WTC11 (cell line): ENCODE data around the gene REPIN1. TPM values are rescaled to one million over a fixed set of nuclear protein-coding genes. Genes with fewer than 3 reads are reported as not detected.

Experiments used
- ATAC-seq: fragments of 200-7000 bp; cut with Tn5 transposase; 2 replicates; pipeline ENCODE4 v1.10.0; 2021; ENCODE audit warnings: mild to moderate bottlenecking, moderate library complexity
- CTCF ChIA-PET: fragments of 300-600 bp; sonication (Branson Sonifier 250); formaldehyde crosslinking; loops from one replicate; lab custom pipeline; 2021; ENCODE audit warnings: antibody characterized with exemption; lab: Charles Lee
- POLR2A ChIA-PET: fragments of 350-600 bp; sonication (Branson Sonifier 250); formaldehyde crosslinking; loops from one replicate; lab custom pipeline; 2021; ENCODE audit warnings: antibody characterized with exemption; lab: Charles Lee
- DNase-seq: peaks from one replicate; pipeline ENCODE4 v3.0.0; 2021; ENCODE audit warnings: low spot score
- H3K27ac Mint-ChIP-seq: 2 replicates; pipeline ENCODE4 v1.8.0; 2021; ENCODE audit warnings: mixed read lengths
- H3K27me3 Mint-ChIP-seq: 2 replicates; pipeline ENCODE4 v1.8.0; 2021; ENCODE audit warnings: low read depth, mild to moderate bottlenecking, moderate library complexity, mixed read lengths
- H3K36me3 Mint-ChIP-seq: 2 replicates; pipeline ENCODE4 v1.8.0; 2021; ENCODE audit warnings: mixed read lengths
- H3K4me1 Mint-ChIP-seq: 2 replicates; pipeline ENCODE4 v1.8.0; 2022; ENCODE audit warnings: mixed read lengths
- H3K4me3 Mint-ChIP-seq: 2 replicates; pipeline ENCODE4 v1.8.0; 2021; ENCODE audit warnings: mild to moderate bottlenecking, moderate library complexity, mixed read lengths
- H3K9me3 Mint-ChIP-seq: 2 replicates; pipeline ENCODE4 v1.8.0; 2021; ENCODE audit warnings: mixed read lengths
- CREM ChIP-seq: sonication (generic); formaldehyde crosslinking; IDR thresholded peaks from 2 replicates; pipeline ENCODE4 v1.8.1; 2022; ENCODE audit warnings: mild to moderate bottlenecking, missing genetic modification reagents, moderate library complexity
- ESRRA ChIP-seq: sonication (generic); formaldehyde crosslinking; IDR thresholded peaks from 2 replicates; pipeline ENCODE4 v1.8.1; 2022; ENCODE audit warnings: mild to moderate bottlenecking, missing genetic modification reagents, borderline replicate concordance
- ETV6 ChIP-seq: sonication (generic); formaldehyde crosslinking; IDR thresholded peaks from 2 replicates; pipeline ENCODE4 v1.8.1; 2022; ENCODE audit warnings: mild to moderate bottlenecking, missing genetic modification reagents
- FOXK1 ChIP-seq: sonication (generic); formaldehyde crosslinking; IDR thresholded peaks from 2 replicates; pipeline ENCODE4 v1.8.0; 2022; ENCODE audit warnings: mild to moderate bottlenecking, moderate library complexity, missing genetic modification reagents
- FOXP1 ChIP-seq: sonication (generic); formaldehyde crosslinking; IDR thresholded peaks from 2 replicates; pipeline ENCODE4 v1.8.0; 2022; ENCODE audit warnings: missing genetic modification reagents, mild to moderate bottlenecking, moderate library complexity, borderline replicate concordance
- GTF2I ChIP-seq: fragments of 250-450 bp; sonication (Bioruptor Pico); conservative IDR thresholded peaks from 2 replicates; pipeline ENCODE4 v1.4.0; 2021; ENCODE audit warnings: mild to moderate bottlenecking
- JAZF1 ChIP-seq: fragments of 250-450 bp; sonication (Bioruptor Pico); IDR thresholded peaks from 2 replicates; pipeline ENCODE4 v1.9.0; 2021; ENCODE audit warnings: moderate library complexity, mild to moderate bottlenecking, inconsistent platforms
- KAT7 ChIP-seq: sonication (generic); formaldehyde crosslinking; IDR thresholded peaks from 2 replicates; pipeline ENCODE4 v1.8.1; 2023; ENCODE audit warnings: missing genetic modification reagents, mild to moderate bottlenecking, borderline replicate concordance
- MXD4 ChIP-seq: fragments of 250-450 bp; sonication (Bioruptor Pico); IDR thresholded peaks from 2 replicates; pipeline ENCODE4 v1.8.0; 2021; ENCODE audit warnings: mild to moderate bottlenecking, moderate library complexity, borderline replicate concordance
- PRRX2 ChIP-seq: fragments of 250-450 bp; sonication (Bioruptor Pico); IDR thresholded peaks from 2 replicates; pipeline ENCODE4 v1.8.0; 2021; ENCODE audit warnings: mild to moderate bottlenecking
- SMAD3 ChIP-seq: sonication (generic); formaldehyde crosslinking; IDR thresholded peaks from 2 replicates; pipeline ENCODE4 v1.8.0; 2022; ENCODE audit warnings: missing genetic modification reagents, mild to moderate bottlenecking, borderline replicate concordance
- SP1 ChIP-seq: sonication (generic); formaldehyde crosslinking; conservative IDR thresholded peaks from 2 replicates; pipeline ENCODE4 v1.8.1; 2022; ENCODE audit warnings: missing genetic modification reagents
- ZNF138 ChIP-seq: sonication (generic); formaldehyde crosslinking; conservative IDR thresholded peaks from 2 replicates; pipeline ENCODE4 v1.8.1; 2022; ENCODE audit warnings: mild to moderate bottlenecking, moderate library complexity, missing genetic modification reagents
- ZNF263 ChIP-seq: sonication (generic); formaldehyde crosslinking; IDR thresholded peaks from 2 replicates; pipeline ENCODE4 v1.8.1; 2022; ENCODE audit warnings: low read depth, mild to moderate bottlenecking, moderate library complexity, missing genetic modification reagents
- total RNA-seq: library from RNA; stranded (reverse); gene quantifications from 3 replicates; pipeline ENCODE4 v1.2.3, GENCODE V29; 2021
- TF ChIP-seq, protein P1 (sequence below): sonication (generic); formaldehyde crosslinking; conservative IDR thresholded peaks from 2 replicates; pipeline ENCODE4 v1.8.1; 2022; ENCODE audit warnings: mild to moderate bottlenecking, missing genetic modification reagents
- TF ChIP-seq, protein P2 (sequence below): sonication (generic); formaldehyde crosslinking; IDR thresholded peaks from 2 replicates; pipeline ENCODE4 v1.8.0; 2022; ENCODE audit warnings: mild to moderate bottlenecking, missing genetic modification reagents
- TF ChIP-seq, protein P3 (sequence below): sonication (generic); formaldehyde crosslinking; conservative IDR thresholded peaks from 2 replicates; pipeline ENCODE4 v1.8.1; 2023; ENCODE audit warnings: mild to moderate bottlenecking, low read depth, missing genetic modification reagents, moderate library complexity
- TF ChIP-seq, protein P4 (sequence below): sonication (generic); formaldehyde crosslinking; IDR thresholded peaks from 2 replicates; pipeline ENCODE4 v1.8.1; 2022; ENCODE audit warnings: low read depth, missing genetic modification reagents, borderline replicate concordance
- TF ChIP-seq, protein P5 (sequence below): sonication (generic); formaldehyde crosslinking; IDR thresholded peaks from 2 replicates; pipeline ENCODE4 v1.8.1; 2022; ENCODE audit warnings: low read depth, mild to moderate bottlenecking, moderate library complexity, missing genetic modification reagents, borderline replicate concordance
- TF ChIP-seq, protein P6 (sequence below): fragments of 250-450 bp; sonication (Bioruptor Pico); IDR thresholded peaks from 2 replicates; pipeline ENCODE4 v2.1.2; 2022; ENCODE audit warnings: mild to moderate bottlenecking, moderate library complexity
- TF ChIP-seq, protein P7 (sequence below): sonication (generic); formaldehyde crosslinking; IDR thresholded peaks from 2 replicates; pipeline ENCODE4 v1.8.1; 2023; ENCODE audit warnings: mild to moderate bottlenecking, moderate library complexity, missing genetic modification reagents
- TF ChIP-seq, protein P8 (sequence below): sonication (generic); formaldehyde crosslinking; IDR thresholded peaks from 2 replicates; pipeline ENCODE4 v1.8.0; 2022; ENCODE audit warnings: mild to moderate bottlenecking, missing genetic modification reagents

The REPIN1 gene
- total RNA-seq, 1 experiment from 2014 or later: 130 TPM

DNA sequence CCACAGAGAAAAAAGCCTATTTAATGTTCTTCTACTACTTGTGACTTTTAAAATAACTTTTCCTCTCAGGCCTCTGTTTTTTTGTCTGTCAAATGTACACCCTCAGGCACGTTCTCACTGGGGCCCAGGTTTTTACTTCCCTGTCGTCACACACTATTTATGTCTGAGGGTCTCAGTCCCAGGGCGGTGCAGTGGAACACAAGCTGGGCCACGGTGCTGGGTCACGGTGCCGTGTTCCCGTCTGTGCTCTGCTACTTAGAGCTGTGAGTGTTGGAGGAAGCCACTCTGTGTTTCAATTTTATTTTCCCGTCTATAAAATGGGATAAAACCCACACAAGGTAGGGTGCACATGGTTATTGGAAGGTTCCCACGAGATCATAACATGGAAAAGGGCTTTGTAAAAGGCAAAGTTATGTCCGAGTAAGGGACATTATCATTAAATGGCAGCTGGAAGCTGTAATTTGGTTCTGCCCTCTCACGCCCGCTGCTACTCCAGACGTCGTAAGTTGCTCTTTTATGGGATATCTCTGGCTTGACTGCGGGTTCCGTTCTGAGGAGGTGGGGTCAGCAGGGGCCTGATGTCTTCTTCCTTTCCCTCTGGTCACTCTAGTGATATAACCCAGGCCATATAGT lies 35.7 kb downstream of the REPIN1 start (continued):
- TF ChIP-seq JAZF1 (CRISPR knock-in tag): no peak
- TF ChIP-seq CREM (CRISPR knock-in tag): no peak
- TF ChIP-seq, protein P1, sequence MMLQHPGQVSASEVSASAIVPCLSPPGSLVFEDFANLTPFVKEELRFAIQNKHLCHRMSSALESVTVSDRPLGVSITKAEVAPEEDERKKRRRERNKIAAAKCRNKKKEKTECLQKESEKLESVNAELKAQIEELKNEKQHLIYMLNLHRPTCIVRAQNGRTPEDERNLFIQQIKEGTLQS (CRISPR knock-in tag): no peak
- TF ChIP-seq MXD4 (CRISPR knock-in tag): no peak
- no peak for TF ChIP-seq PRRX2
- TF ChIP-seq GTF2I (CRISPR knock-in tag): no peak
- TF ChIP-seq ZNF138 (CRISPR knock-in tag): no peak
- TF ChIP-seq, protein P2, sequence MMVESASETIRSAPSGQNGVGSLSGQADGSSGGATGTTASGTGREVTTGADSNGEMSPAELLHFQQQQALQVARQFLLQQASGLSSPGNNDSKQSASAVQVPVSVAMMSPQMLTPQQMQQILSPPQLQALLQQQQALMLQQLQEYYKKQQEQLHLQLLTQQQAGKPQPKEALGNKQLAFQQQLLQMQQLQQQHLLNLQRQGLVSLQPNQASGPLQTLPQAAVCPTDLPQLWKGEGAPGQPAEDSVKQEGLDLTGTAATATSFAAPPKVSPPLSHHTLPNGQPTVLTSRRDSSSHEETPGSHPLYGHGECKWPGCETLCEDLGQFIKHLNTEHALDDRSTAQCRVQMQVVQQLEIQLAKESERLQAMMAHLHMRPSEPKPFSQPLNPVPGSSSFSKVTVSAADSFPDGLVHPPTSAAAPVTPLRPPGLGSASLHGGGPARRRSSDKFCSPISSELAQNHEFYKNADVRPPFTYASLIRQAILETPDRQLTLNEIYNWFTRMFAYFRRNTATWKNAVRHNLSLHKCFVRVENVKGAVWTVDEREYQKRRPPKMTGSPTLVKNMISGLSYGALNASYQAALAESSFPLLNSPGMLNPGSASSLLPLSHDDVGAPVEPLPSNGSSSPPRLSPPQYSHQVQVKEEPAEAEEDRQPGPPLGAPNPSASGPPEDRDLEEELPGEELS (CRISPR knock-in tag): no peak

DNA sequence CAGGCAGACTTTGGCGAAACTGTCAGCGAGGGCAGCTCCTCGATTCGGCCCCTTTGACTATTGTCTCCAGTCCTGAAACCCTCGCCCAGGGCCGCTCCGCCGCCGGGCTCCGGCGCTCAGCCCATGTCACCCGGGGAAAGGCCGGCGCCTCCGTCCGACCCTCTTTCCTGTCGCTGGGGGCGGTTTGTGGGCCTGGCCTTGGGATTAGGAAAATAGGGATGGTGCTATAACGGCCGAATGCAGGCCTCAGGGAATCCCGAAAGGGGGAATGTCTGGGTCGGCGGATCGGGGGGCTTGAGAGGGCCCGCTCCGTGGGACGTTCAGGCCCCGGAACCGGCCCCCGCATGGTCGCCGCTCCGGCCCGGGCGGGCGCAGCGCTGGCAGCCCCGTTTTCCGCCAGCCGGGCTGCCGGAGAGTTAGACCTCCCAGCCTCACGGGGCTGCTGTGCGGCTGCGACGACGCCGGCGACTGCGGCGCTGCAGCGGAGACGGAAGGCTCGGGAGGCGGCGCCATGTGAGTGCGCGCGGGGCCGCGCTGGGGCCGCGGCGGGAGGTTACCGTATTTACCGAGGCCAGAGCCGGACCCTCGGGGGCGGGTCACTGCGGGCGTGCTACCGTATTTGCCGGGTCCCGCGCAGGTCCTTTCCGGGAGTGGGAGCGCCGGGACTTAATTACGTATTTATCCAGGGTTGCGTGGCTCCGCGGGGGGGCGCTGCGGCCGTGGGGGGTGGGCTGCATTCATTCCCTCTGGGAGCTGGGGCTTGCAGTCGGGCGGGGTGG lies 36.4 kb downstream of the REPIN1 start:
- H3K9me3 Mint-ChIP-seq: no peaks in the 10 kb centered on the region
- H3K36me3 Mint-ChIP-seq: no peaks in the 10 kb centered on the region; the same call in none of the 2 replicates
- peak overlapping the region; percentile 99 for H3K27ac Mint-ChIP-seq
- peak overlapping the region; percentile 76 for H3K4me3 Mint-ChIP-seq
- peaks cover 65% of the 10 kb centered on the region for H3K4me1 Mint-ChIP-seq
- ATAC-seq (peak; percentile 21), DNase-seq (peak; percentile 80)
- H3K27me3 Mint-ChIP-seq: no peaks in the 10 kb centered on the region
- ChIA-PET POLR2A (interaction anchor here (0.8 to 6.5 kb wide), 9 partner anchors 20 to 75 kb away, joined by 3 to 50 read pairs (median 5); partner anchors contain the start of gene REPIN1), CTCF (interaction anchor here (0.7 to 4.5 kb wide), 8 partner anchors 20 to 964 kb away, joined by 3 to 33 read pairs (median 4); partner anchors contain the start of gene REPIN1)
- TF ChIP-seq ESRRA (CRISPR knock-in tag) (peak; percentile 29; the same call in 1 of the 2 replicates), ETV6 (CRISPR knock-in tag) (peak; percentile 85), FOXK1 (CRISPR knock-in tag) (peak; percentile 59; the same call in 1 of the 2 replicates), ZNF263 (CRISPR knock-in tag) (peak; percentile 42; the same call in 1 of the 2 replicates), SMAD3 (CRISPR knock-in tag) (0 out of 2 replicates have a peak, but pooled peaks have one; percentile 14), CREM (CRISPR knock-in tag) (peak; percentile 76; the same call in 1 of the 2 replicates), KAT7 (CRISPR knock-in tag) (0 out of 2 replicates have a peak, but pooled peaks have one; percentile 48), FOXP1 (CRISPR knock-in tag) (peak; percentile 88), SP1 (CRISPR knock-in tag) (peak; percentile 41)
- TF ChIP-seq, protein P3, sequence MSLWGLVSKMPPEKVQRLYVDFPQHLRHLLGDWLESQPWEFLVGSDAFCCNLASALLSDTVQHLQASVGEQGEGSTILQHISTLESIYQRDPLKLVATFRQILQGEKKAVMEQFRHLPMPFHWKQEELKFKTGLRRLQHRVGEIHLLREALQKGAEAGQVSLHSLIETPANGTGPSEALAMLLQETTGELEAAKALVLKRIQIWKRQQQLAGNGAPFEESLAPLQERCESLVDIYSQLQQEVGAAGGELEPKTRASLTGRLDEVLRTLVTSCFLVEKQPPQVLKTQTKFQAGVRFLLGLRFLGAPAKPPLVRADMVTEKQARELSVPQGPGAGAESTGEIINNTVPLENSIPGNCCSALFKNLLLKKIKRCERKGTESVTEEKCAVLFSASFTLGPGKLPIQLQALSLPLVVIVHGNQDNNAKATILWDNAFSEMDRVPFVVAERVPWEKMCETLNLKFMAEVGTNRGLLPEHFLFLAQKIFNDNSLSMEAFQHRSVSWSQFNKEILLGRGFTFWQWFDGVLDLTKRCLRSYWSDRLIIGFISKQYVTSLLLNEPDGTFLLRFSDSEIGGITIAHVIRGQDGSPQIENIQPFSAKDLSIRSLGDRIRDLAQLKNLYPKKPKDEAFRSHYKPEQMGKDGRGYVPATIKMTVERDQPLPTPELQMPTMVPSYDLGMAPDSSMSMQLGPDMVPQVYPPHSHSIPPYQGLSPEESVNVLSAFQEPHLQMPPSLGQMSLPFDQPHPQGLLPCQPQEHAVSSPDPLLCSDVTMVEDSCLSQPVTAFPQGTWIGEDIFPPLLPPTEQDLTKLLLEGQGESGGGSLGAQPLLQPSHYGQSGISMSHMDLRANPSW (CRISPR knock-in tag): no peak
- TF ChIP-seq, protein P4, sequence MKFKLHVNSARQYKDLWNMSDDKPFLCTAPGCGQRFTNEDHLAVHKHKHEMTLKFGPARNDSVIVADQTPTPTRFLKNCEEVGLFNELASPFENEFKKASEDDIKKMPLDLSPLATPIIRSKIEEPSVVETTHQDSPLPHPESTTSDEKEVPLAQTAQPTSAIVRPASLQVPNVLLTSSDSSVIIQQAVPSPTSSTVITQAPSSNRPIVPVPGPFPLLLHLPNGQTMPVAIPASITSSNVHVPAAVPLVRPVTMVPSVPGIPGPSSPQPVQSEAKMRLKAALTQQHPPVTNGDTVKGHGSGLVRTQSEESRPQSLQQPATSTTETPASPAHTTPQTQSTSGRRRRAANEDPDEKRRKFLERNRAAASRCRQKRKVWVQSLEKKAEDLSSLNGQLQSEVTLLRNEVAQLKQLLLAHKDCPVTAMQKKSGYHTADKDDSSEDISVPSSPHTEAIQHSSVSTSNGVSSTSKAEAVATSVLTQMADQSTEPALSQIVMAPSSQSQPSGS (CRISPR knock-in tag): no peak
- TF ChIP-seq, protein P5, sequence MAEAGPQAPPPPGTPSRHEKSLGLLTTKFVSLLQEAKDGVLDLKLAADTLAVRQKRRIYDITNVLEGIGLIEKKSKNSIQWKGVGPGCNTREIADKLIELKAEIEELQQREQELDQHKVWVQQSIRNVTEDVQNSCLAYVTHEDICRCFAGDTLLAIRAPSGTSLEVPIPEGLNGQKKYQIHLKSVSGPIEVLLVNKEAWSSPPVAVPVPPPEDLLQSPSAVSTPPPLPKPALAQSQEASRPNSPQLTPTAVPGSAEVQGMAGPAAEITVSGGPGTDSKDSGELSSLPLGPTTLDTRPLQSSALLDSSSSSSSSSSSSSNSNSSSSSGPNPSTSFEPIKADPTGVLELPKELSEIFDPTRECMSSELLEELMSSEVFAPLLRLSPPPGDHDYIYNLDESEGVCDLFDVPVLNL: peak; percentile 64; the same call in 1 of the 2 replicates
- TF ChIP-seq, protein P6, sequence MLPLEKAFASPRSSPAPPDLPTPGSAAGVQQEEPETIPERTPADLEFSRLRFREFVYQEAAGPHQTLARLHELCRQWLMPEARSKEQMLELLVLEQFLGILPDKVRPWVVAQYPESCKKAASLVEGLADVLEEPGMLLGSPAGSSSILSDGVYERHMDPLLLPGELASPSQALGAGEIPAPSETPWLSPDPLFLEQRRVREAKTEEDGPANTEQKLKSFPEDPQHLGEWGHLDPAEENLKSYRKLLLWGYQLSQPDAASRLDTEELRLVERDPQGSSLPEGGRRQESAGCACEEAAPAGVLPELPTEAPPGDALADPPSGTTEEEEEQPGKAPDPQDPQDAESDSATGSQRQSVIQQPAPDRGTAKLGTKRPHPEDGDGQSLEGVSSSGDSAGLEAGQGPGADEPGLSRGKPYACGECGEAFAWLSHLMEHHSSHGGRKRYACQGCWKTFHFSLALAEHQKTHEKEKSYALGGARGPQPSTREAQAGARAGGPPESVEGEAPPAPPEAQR: no peak
- TF ChIP-seq, protein P7, sequence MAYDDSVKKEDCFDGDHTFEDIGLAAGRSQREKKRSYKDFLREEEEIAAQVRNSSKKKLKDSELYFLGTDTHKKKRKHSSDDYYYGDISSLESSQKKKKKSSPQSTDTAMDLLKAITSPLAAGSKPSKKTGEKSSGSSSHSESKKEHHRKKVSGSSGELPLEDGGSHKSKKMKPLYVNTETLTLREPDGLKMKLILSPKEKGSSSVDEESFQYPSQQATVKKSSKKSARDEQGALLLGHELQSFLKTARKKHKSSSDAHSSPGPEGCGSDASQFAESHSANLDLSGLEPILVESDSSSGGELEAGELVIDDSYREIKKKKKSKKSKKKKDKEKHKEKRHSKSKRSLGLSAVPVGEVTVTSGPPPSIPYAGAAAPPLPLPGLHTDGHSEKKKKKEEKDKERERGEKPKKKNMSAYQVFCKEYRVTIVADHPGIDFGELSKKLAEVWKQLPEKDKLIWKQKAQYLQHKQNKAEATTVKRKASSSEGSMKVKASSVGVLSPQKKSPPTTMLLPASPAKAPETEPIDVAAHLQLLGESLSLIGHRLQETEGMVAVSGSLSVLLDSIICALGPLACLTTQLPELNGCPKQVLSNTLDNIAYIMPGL (CRISPR knock-in tag): peak; percentile 95
- TF ChIP-seq, protein P8, sequence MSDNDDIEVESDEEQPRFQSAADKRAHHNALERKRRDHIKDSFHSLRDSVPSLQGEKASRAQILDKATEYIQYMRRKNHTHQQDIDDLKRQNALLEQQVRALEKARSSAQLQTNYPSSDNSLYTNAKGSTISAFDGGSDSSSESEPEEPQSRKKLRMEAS (CRISPR knock-in tag): peak; percentile 82
